ENCODE results near the gene REPS1.
A peak's percentile ranks its signal among the peaks of the same experiment; 100 is the strongest.

Gene REPS1, protein sequence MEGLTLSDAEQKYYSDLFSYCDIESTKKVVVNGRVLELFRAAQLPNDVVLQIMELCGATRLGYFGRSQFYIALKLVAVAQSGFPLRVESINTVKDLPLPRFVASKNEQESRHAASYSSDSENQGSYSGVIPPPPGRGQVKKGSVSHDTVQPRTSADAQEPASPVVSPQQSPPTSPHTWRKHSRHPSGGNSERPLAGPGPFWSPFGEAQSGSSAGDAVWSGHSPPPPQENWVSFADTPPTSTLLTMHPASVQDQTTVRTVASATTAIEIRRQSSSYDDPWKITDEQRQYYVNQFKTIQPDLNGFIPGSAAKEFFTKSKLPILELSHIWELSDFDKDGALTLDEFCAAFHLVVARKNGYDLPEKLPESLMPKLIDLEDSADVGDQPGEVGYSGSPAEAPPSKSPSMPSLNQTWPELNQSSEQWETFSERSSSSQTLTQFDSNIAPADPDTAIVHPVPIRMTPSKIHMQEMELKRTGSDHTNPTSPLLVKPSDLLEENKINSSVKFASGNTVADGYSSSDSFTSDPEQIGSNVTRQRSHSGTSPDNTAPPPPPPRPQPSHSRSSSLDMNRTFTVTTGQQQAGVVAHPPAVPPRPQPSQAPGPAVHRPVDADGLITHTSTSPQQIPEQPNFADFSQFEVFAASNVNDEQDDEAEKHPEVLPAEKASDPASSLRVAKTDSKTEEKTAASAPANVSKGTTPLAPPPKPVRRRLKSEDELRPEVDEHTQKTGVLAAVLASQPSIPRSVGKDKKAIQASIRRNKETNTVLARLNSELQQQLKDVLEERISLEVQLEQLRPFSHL

DNA sequence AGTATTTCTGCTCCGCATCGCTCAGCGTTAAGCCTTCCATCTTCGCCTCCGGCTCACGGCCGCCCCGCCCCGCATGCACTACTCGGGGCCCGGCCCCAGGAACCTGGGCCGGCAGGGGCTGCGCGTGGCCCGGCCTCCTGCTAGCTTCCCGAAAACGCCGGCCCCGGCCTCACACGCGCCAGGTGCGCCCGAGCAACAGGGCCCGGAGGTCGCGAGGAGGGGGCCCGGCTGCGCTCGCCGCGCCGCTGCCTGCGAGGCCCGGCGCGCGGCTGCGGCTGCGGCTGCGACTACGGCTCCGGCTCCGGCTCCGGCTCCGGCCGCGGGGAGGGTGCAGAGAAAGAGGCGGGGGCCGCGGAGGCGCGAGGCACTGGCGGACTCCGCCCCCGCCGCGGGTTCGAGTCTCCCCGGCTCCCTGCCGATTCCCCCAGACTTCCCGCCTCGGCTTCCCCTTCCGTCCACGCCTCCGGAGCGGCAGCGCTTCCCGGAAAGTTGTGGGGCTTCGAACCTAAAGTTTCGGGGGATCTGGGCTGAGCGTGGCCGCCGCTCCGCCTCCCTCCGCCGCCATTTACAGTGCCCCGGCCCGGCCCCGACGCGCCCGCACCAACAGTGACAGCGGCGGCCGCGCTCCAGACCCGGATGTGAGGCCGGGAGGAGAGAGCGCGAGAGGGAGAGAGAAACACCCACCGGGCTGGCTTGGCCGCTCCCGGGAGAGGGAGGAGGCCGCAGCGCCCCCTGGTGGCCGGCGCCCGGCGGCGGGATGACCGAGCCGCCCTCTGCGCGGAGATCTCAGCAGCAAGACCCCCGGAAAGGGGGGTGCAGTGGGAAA is at the start of gene REPS1:
TSS of gene REPS1 (minus strand) at position 611 of the 826 bp plus-strand sequence. CDS start at position 40, 571 bp downstream.
- TF ChIP-seq, protein P1, sequence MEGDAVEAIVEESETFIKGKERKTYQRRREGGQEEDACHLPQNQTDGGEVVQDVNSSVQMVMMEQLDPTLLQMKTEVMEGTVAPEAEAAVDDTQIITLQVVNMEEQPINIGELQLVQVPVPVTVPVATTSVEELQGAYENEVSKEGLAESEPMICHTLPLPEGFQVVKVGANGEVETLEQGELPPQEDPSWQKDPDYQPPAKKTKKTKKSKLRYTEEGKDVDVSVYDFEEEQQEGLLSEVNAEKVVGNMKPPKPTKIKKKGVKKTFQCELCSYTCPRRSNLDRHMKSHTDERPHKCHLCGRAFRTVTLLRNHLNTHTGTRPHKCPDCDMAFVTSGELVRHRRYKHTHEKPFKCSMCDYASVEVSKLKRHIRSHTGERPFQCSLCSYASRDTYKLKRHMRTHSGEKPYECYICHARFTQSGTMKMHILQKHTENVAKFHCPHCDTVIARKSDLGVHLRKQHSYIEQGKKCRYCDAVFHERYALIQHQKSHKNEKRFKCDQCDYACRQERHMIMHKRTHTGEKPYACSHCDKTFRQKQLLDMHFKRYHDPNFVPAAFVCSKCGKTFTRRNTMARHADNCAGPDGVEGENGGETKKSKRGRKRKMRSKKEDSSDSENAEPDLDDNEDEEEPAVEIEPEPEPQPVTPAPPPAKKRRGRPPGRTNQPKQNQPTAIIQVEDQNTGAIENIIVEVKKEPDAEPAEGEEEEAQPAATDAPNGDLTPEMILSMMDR (IDR thresholded peaks at IDR 0.05; ENCODE audit: control insufficient read depth, extremely low read depth, insufficient read depth) = peak; percentile 88
- H3K4me3 ChIP-seq (ENCODE audit: low read depth, low read length) = peak within 1 kb of the TSS; percentile 77
- peak; percentile 50 for DNase-seq (ENCODE audit: low read depth)

DNA sequence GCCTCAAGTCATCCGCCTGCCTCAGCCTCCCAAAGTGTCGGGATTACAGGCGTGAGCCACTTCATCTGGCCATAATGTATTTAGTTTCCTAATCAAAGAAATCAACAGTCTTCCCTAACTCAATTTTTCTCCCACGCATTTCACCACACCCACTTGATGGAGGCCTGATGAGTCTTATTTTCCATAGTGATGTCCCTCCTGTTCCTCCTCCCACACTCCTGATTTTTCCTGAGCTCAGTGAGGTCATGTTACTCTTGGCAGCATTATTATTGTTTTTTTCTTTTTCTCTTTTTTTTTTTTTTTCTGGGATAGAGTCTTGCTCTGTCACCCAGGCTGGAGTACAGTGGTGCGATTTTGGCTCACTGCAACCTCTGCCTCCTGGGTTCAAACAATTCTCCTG is 49.4 kb upstream of the REPS1 start:
- no peak overlapping the region for H3K4me3 ChIP-seq (ENCODE audit: low read depth, low read length)
- TF ChIP-seq, protein P1 (IDR thresholded peaks at IDR 0.05; ENCODE audit: control insufficient read depth, extremely low read depth, insufficient read depth) = no peak
- no peak for DNase-seq (ENCODE audit: low read depth)

DNA sequence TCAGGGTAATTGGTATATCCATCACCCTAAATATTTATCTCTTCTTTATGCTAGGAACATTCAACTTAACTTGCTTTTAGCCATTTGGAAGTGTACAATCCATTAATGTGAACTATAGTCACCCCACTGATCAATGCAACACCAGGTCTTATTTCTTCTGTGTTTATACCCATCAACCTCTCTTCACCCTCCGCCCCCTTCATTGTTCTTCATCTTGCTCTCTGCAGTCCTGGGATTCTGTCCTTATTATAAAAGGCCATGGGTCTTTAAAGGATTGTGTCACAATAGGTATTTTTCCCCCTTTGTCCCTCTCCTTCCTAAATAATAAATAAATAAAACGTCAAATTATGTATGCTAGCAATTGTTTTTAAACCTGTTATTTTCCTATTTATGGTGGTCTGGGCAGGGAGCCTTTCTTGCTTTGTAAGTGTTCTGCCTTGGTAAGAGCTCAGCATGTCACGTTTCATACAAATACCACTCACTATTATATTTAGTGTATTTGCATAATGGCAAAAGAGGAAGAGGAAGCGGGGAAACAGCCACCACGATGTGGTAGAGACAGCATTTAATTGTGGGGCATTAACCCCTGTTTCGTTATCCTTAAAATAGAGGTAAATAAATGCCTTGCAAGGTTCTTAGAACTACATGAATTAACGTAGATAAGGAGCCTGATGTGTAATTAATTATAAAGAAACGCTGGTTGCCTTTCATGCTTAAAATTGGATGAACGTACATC is 42.3 kb upstream of the REPS1 start:
- TF ChIP-seq, protein P1 (IDR thresholded peaks at IDR 0.05; ENCODE audit: control insufficient read depth, extremely low read depth, insufficient read depth) = no peak
- DNase-seq (ENCODE audit: low read depth) = no peak
- H3K4me3 ChIP-seq (ENCODE audit: low read depth, low read length) = no peak overlapping the region

DNA sequence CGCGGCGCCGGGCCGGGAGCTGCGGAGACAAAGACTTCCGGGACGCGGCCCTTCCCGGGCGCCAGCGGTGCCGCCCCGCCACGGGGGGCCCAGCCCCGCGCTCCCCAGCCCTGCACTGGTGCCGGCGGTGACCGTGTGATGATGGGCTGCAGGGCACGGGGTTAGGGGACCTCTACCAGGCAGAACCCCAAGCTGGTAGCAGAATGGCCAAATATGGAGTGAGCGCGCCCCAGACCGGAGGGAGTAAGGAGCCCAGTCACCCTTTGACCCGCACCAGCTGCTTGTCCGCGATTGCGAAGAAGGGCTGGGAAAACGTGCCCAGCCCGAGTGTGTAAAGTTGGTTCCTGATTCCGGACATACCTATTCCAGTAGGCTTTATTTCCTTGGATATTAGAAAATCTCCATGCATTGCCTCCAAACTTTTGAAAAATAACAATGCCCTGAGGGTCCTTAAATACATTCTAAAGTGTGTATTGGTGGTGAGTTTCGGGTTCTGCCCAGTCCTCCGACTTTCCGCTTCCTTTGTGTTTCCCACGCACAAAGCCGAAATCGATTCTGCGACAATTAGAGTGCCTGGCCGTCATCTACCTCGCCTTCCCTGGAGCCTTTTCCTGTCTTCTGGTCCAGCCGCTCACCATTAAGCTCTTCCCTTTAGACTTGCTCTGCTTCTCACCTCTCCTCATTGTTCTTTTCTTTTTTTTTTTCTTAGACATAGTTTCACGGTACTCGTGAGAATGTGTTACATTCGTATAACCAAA is 41.6 kb upstream of the REPS1 start:
- DNase-seq (ENCODE audit: low read depth) = no peak
- peak overlapping the region; percentile 70 for H3K4me3 ChIP-seq (ENCODE audit: low read depth, low read length)
- TF ChIP-seq, protein P1 (IDR thresholded peaks at IDR 0.05; ENCODE audit: control insufficient read depth, extremely low read depth, insufficient read depth) = no peak

DNA sequence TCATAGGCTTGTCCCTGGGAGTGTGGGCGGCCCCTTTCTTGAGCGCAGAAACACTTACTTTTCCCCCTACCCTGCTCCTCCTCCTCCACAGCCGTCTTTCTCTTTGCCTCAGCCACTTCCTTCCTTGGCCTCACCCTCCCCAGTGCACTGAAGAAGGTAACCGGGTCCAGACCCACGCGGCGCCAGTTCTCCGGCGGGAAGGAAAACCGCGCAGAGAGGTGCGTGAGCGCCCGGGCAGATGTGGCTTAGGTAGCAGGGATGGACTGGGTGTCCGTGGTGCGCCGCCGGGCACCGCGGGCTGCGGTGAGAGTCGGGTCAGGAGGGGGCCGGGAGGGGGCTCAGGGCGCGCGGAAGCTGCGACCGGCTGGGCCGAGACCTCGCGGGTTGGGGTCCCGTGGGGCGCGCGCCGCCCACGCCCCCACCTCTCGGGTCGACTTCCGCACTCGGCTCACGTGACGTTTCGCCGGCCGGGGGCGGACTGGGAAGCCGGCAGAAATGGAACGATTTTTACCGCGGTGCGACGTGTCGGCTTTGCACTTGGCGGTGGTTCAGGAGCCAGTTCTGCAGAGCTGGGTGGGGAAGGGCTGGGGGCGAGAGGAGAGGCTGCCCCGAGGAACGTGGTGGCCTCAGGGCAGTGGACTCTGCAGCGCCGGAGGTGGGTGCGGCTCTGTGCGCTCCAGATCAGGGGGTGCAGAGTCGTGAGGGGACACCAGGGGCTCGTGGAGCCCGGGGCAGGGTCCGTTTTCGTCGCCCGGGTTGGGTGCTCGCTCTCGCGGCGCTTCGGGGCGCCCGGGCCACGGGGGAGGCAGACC is 40.8 kb upstream of the REPS1 start, which contains the start of gene ABRACL:
TSS of gene ABRACL (plus strand) at position 88 of the 812 bp plus-strand sequence. CDS start 5,416 bp downstream, outside the sequence.
- H3K4me3 ChIP-seq (ENCODE audit: low read depth, low read length) = peak within 1 kb of the TSS; percentile 70
- DNase-seq (ENCODE audit: low read depth) = peak; percentile 50

More for the DNA sequence above, 40.8 kb upstream of the REPS1 start, which contains the start of gene ABRACL:
- TF ChIP-seq, protein P1 (IDR thresholded peaks at IDR 0.05; ENCODE audit: control insufficient read depth, extremely low read depth, insufficient read depth) = no peak

Measured in LNCaP clone FGC (cell line).